NCI-H748 (cell line): Measurements from ENCODE around the gene PDZD2.

Source experiments
- DNase-seq: peaks from one replicate; lab custom pipeline; 2025; ENCODE audit not compliant: unreplicated experiment; lab: John Stamatoyannopoulos, UW

Gene PDZD2

GRCh38 chr5:32123058-32123805, 484.3 kb downstream of the PDZD2 start:
- DNase-seq: no peak

GRCh38 chr5:32123889-32124676, 485.2 kb downstream of the PDZD2 start:
- DNase-seq: no peak

DNA sequence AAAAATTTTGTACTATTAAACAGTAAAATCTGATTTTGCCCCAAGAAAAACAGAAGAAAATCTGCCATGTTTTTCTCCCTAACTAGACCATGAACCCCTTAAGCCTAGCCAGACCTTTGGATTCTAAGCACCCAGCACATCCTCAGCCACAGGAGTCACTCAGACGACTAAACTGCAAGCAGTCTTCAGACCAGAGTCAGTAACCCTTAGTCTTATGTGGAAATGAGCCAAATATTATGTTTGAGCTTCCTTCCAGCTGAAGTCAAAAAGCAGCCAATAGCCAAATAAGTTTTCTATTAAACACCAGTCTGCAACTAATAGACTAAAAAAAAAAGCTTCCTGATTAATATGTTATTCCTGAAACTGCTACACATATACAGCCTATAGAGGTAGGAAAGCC, 487.8 kb downstream of the PDZD2 start:
- no peak for DNase-seq

GRCh38 chr5:32127711-32128110, 488.8 kb downstream of the PDZD2 start:
- DNase-seq: no peak

GRCh38 chr5:32129074-32129598, 490.2 kb downstream of the PDZD2 start:
- no peak for DNase-seq

DNA sequence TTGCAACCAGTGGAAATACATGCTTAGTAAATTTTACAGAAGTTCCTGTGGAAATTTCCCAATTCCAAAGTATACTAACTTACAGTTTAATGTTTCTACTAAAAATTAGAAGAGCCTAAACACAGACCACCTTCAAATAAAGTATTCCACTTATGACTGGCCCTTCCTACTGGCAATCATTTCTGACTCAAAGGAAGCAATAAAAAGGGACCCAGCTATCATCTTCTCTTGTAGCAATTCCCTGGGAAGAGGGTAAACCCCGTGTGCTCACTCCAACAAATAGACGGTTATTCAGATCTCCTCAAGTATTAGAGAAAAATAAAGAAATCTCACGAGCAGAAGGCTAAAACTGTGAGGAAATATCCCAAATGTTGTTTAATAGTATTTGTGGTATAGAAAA, 491.9 kb downstream of the PDZD2 start:
- no peak for DNase-seq

- no peak for DNase-seq
Observed at GRCh38 chr5:32131604-32132003, 492.7 kb downstream of the PDZD2 start.

DNA sequence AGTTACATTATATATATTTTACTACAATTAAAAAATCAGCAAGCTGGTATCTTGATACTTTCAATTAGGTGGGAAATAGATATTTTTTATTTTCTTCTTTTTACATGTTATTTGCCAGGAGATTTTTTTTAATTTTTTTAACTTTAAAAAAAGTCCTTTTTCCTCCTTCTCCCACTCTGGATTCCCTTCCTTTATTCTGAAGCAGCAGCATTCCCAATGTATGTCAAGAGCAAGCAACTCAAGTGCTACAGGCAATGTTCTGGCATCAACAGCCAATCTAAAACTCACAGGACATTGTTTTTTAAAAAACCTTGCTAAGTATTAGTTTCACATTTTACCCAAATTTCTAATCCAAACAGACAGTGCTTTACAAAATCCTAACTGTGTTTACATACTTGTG, 493.8 kb downstream of the PDZD2 start:
- DNase-seq: no peak

DNA sequence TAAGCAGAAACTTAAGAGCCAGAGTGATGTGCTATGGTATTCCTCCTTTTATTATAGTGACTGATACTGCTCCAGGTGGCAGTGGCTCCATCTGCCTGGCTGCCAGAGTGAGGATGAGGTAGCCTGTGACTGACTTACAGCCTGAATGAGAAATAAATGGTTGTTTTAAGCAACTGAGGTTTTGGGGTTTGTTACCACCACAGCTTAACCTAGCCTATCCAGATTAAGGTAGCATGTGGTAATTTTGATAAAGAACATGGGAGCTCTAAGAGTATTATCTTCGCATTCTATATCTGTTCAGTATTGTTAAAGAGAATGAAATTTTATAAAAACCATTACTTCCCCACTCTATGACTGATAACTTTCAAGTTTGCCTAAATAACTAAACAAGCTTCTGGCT, 496.2 kb downstream of the PDZD2 start:
- DNase-seq: no peak

DNA sequence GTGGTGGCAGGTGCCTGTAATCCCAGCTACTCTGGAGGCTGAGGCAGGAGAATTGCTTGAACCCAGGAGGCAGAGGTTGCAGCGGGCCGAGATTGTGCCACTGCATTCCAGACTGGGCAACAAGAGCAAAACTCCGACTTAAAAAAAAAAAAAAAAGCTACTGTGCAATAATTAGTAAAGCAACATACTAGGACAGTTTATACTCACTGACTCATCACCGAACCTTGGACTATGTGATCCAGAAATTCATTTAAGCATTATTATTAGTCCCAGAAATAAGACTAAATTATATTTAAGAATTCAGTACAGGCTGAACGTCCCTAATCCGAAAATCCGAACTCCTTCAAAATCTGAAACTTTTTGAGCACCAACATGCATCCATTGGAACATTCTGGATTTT, 497.4 kb downstream of the PDZD2 start:
- DNase-seq: no peak

DNA sequence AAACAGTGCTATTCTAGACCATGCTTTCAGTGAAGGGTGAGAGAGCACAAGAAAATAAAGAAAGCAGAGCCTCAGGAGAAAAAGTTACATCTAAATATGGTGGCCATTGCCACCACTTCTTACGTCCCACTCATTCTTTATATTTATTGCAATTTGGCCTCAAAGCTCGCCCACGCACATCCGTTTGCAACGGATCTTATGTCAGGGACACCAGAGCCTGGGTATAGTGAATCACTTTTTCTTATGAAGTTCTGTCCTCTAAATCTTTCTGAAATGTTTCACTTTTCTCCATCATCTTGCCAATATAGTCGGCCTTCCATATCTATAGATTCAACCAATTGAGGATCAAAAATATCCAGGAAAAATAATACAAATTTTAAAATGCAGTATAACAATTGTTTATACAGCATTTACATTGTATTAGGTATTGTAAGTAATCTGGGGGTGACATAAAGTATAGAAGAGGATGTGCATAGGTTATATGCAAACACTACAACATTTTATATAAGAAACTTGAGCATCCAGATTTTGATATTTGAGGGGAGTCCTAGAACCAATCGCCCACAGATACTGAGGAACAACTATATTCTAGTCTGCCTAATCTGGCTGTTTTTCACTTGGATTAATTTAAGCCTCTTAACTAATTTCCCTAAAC, 500.0 kb downstream of the PDZD2 start:
- DNase-seq: no peak

- no peak for DNase-seq
Observed at GRCh38 chr5:32143617-32144377, 504.9 kb downstream of the PDZD2 start.

- no peak for DNase-seq
Observed at GRCh38 chr5:32144378-32145207, 505.7 kb downstream of the PDZD2 start.

GRCh38 chr5:32145378-32145777, 506.4 kb downstream of the PDZD2 start:
- DNase-seq: no peak

- DNase-seq: no peak
Observed at GRCh38 chr5:32147236-32147635, 508.3 kb downstream of the PDZD2 start.

- no peak for DNase-seq
Observed at GRCh38 chr5:32147959-32148358, 509.0 kb downstream of the PDZD2 start.

GRCh38 chr5:32150366-32150765, 511.4 kb downstream of the PDZD2 start:
- DNase-seq: no peak

DNA sequence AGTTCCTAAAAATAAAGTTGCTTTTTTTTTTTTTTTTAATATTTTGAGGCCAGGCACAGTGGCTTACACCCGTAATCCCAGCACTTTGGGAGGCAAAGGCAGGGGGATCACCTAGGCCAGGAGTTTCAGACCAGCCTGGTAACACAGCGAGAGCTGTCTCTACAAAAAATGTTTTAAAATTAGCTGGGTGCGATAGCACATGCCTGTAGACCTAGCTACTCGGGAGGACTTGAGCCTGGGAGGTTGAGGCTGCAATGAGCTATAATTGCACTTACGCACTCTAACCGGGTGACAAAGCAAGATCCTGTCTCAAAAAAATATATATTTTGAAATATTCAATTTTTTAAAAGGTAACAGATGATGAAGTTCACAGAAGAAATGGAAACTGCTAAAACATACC, 512.3 kb downstream of the PDZD2 start:
- DNase-seq: no peak

DNA sequence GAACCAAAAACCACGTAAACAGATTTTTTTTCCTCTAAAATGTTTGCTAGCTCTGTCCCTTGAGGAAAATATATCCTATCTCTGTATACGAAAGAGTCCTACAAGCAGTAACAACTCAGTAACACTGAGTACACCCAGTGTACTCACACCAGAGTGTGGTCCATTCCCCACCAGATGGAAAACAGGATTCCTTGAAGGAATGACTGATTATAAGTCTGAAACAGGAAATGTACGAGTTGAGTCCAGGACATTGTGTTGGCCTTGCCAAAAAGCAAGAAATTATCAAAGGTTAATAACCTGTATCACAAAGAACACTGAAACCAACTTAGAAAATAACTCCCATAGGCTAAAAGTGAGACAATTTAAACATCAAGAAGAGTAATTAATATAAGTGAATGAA, 514.8 kb downstream of the PDZD2 start:
- no peak for DNase-seq

GRCh38 chr5:32155211-32155610, 516.3 kb downstream of the PDZD2 start:
- DNase-seq: no peak
